Peyer's patch (tissue), 4 donors: ENCODE data around the gene PSD2.

Experiments
- POLR2A ChIP-seq, 2 donors: fragments of 450-650 bp; IDR thresholded peaks; one replicate each; pipeline ENCODE4 v1.5.1; 2017; ENCODE audit warnings: antibody characterized with exemption in 2 of 2, mild to moderate bottlenecking in 2 of 2, moderate library complexity in 2 of 2
- TF ChIP-seq, protein P1 (sequence below), 6 experiments: fragments of 450-650 bp in 4 of 6; fragments of 200-600 bp in 2 of 6; sonication (generic) in 1 of 6; IDR thresholded peaks; one replicate each; pipeline ENCODE4 v1.5.1; 2017 to 2019; ENCODE audit warnings: antibody characterized with exemption in 6 of 6, mild to moderate bottlenecking in 3 of 6, moderate library complexity in 1 of 6

DNA sequence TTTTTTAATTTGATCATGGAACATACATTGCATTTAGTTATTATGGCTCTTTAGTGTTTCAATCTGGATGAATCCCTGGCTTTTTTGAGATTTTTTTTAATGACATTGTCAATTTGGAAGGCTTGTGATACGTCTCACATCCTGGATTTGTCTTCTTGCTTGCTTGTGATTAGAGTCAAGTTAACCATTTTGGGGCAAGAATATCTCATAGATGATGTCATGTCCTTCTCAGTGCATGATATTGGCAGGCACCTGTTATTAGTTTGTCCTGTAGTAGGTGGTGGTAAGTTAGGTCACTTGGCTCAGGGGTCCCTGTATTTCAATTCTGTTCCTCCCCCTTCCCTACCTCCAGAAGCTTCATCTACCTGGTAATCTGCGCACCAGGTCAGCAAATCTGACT lies 3.3 kb downstream of the PSD2 start:
- TF ChIP-seq, protein P1, sequence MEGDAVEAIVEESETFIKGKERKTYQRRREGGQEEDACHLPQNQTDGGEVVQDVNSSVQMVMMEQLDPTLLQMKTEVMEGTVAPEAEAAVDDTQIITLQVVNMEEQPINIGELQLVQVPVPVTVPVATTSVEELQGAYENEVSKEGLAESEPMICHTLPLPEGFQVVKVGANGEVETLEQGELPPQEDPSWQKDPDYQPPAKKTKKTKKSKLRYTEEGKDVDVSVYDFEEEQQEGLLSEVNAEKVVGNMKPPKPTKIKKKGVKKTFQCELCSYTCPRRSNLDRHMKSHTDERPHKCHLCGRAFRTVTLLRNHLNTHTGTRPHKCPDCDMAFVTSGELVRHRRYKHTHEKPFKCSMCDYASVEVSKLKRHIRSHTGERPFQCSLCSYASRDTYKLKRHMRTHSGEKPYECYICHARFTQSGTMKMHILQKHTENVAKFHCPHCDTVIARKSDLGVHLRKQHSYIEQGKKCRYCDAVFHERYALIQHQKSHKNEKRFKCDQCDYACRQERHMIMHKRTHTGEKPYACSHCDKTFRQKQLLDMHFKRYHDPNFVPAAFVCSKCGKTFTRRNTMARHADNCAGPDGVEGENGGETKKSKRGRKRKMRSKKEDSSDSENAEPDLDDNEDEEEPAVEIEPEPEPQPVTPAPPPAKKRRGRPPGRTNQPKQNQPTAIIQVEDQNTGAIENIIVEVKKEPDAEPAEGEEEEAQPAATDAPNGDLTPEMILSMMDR (IDR thresholded peaks at IDR 0.05), result no peak
- no peak for TF ChIP-seq POLR2A (IDR thresholded peaks at IDR 0.05)
